M059J (cell line): ENCODE results near the gene CETP. TPM values are rescaled to one million over a fixed set of nuclear protein-coding genes. Genes with fewer than 3 reads are reported as not detected.

Experiments used
- DNase-seq: peaks from one replicate; pipeline ENCODE4 v3.0.0-alpha.2; 2012; ENCODE audit warnings: low read depth
- total RNA-seq: library from RNA; depleted of rRNA; stranded (reverse); fragments of >200 nt; shearing (Covaris generic); gene quantifications from 2 replicates; pipeline ENCODE4 v1.2.3, GENCODE V29; 2014; rRNA removed

The CETP gene
- total RNA-seq, 1 experiment from 2014 or later, result not detected

GRCh38 chr16:57020651-57021050, 58.9 kb downstream of the CETP start:
- DNase-seq, result no peak

GRCh38 chr16:57021757-57022156, 60.0 kb downstream of the CETP start:
- no peak for DNase-seq

- no peak for DNase-seq
Observed at GRCh38 chr16:57022445-57022844, 60.7 kb downstream of the CETP start.

GRCh38 chr16:57023541-57024249, 61.9 kb downstream of the CETP start:
- DNase-seq, result no peak

GRCh38 chr16:57024894-57025680, 63.3 kb downstream of the CETP start:
- DNase-seq, result no peak

- no peak for DNase-seq
Observed at GRCh38 chr16:57025941-57026777, 64.4 kb downstream of the CETP start.

- DNase-seq, result no peak
Observed at GRCh38 chr16:57026778-57027062, 65.0 kb downstream of the CETP start.

GRCh38 chr16:57027067-57027466, 65.3 kb downstream of the CETP start:
- no peak for DNase-seq

GRCh38 chr16:57028086-57028485, 66.3 kb downstream of the CETP start:
- no peak for DNase-seq

GRCh38 chr16:57029161-57030160, 67.7 kb downstream of the CETP start:
- peak; percentile 86 for DNase-seq

GRCh38 chr16:57030346-57030902, 68.7 kb downstream of the CETP start:
- no peak for DNase-seq

- no peak for DNase-seq
Observed at GRCh38 chr16:57031156-57031555, 69.4 kb downstream of the CETP start.

GRCh38 chr16:57032346-57032745, 70.6 kb downstream of the CETP start:
- no peak for DNase-seq

- DNase-seq, result no peak
Observed at GRCh38 chr16:57032931-57033330, 71.2 kb downstream of the CETP start.

Other genes starting within 250 kb of the CETP start
- 106 and 123 TPM in 2 replicates for gene NUP93, start 231.8 kb upstream of the CETP start, total RNA-seq
- gene SLC12A3, start 96.7 kb upstream of the CETP start, total RNA-seq, result not detected in 2 replicates
- 104 and 124 TPM in 2 replicates for gene HERPUD1, start 29.8 kb upstream of the CETP start, total RNA-seq
- gene NLRC5, start 27.6 kb downstream of the CETP start, total RNA-seq, result 25.2 and 31.1 TPM in 2 replicates
- 27.5 and 34.3 TPM in 2 replicates for gene CPNE2, start 130.6 kb downstream of the CETP start, total RNA-seq
- gene PSME3IP1, start 224.1 kb downstream of the CETP start, total RNA-seq, result 123 and 147 TPM in 2 replicates
- 27.8 and 34.9 TPM in 2 replicates for gene RSPRY1, start 224.4 kb downstream of the CETP start, total RNA-seq